Ectodermal cell (in vitro differentiated cells): ENCODE data around the gene MCFD2.

Experiments
- H3K27ac ChIP-seq: 2 replicates; pipeline ENCODE4 v1.7.0; 2013; ENCODE audit warnings: mild to moderate bottlenecking, low read depth, low read length; ENCODE audit not compliant: insufficient read depth, poor library complexity, severe bottlenecking
- H3K27me3 ChIP-seq: 2 replicates; pipeline ENCODE4 v1.7.0; 2013; ENCODE audit warnings: mild to moderate bottlenecking, low read length; ENCODE audit not compliant: insufficient read depth, control insufficient read depth, poor library complexity, severe bottlenecking
- H3K36me3 ChIP-seq: one replicate; pipeline ENCODE4 v1.7.0; 2013; ENCODE audit warnings: low read length; ENCODE audit not compliant: control insufficient read depth, insufficient read depth
- H3K4me1 ChIP-seq: one replicate; pipeline ENCODE4 v1.7.0; 2013; ENCODE audit warnings: low read length; ENCODE audit not compliant: control insufficient read depth, insufficient read depth
- H3K4me3 ChIP-seq: 2 replicates; pipeline ENCODE4 v1.7.0; 2013; ENCODE audit warnings: low read depth, low read length, control low read depth; ENCODE audit not compliant: insufficient read depth
- H3K9me3 ChIP-seq: 2 replicates; pipeline ENCODE4 v1.7.0; 2013; ENCODE audit warnings: mild to moderate bottlenecking, low read length, moderate library complexity; ENCODE audit not compliant: control insufficient read depth
- WGBS, 2 experiments: methylation state at CpG; one replicate each; pipeline ENCODE4 v1.1.7; 2013; ENCODE audit warnings: missing lambda C conversion rate in 2 of 2; 5-methylcytosine and 5-hydroxymethylcytosine counted together

The MCFD2 gene

DNA sequence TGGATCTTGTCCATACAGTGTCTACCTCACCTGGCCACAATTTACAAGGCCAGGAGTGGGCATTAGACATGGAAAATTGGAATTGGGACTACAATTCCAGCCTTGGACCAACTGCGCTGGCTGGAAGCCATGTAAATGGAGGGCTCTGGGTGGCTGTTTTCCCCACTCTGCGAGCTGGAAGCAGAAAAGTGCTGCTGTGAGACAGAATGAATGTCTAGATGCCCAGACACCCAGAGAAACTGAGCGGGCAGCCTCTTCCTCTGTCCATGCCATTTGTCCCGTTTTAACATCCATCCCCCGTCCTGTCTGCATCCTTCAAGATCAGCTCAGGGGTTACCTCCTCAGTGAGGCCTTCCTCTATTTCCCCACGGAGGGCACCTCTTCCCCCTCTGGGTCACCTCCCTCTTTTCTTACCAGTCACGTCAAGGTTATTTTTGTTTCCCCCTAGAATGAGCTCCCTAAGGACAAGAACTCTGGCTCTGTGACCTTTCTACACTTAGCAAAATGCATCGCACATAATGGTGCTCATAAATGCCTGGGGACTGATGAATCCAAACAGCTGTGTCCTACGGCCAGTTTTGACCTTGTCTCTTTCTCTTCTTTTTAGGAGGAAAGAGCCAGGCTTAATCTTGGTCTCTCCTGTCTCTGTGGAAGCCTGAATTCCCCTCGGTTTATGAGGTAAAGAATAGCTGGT lies 41.2 kb downstream of the MCFD2 start:
- Histone ChIP-seq H3K36me3 (no peaks in the 10 kb centered on the region), H3K4me3 (no peak overlapping the region), H3K27me3 (no peaks in the 10 kb centered on the region), H3K9me3 (no peaks in the 10 kb centered on the region), H3K4me1 (no peaks in the 10 kb centered on the region), H3K27ac (no peak overlapping the region)
- WGBS, 2 experiments, result 91 to 93% methylated on average over 10 of the region's 10 CpGs

GRCh38 chr2:46873604-46874068 lies 42.0 kb downstream of the MCFD2 start:
- H3K27me3 ChIP-seq, result no peaks in the 10 kb centered on the region
- 76 to 83% methylated on average over 5 of the region's 5 CpGs for WGBS, 2 experiments
- no peaks in the 10 kb centered on the region for H3K4me1 ChIP-seq
- no peaks in the 10 kb centered on the region for H3K36me3 ChIP-seq
- H3K27ac ChIP-seq, result no peak overlapping the region
- no peak overlapping the region for H3K4me3 ChIP-seq
- H3K9me3 ChIP-seq, result no peaks in the 10 kb centered on the region

- Histone ChIP-seq H3K4me1 (no peaks in the 10 kb centered on the region), H3K9me3 (no peaks in the 10 kb centered on the region), H3K36me3 (no peaks in the 10 kb centered on the region), H3K27me3 (no peaks in the 10 kb centered on the region), H3K4me3 (no peak overlapping the region), H3K27ac (no peak overlapping the region)
- 91 to 98% methylated on average over 4 of the region's 4 CpGs for WGBS, 2 experiments
These were observed 42.6 kb downstream of the MCFD2 start for GRCh38 chr2:46872902-46873603.

- no peaks in the 10 kb centered on the region for H3K36me3 ChIP-seq
- no peaks in the 10 kb centered on the region for H3K27me3 ChIP-seq
- H3K9me3 ChIP-seq, result no peaks in the 10 kb centered on the region
- no peaks in the 10 kb centered on the region for H3K4me1 ChIP-seq
- H3K27ac ChIP-seq, result no peak overlapping the region
- 96 to 99% methylated on average over 6 of the region's 6 CpGs for WGBS, 2 experiments
- no peak overlapping the region for H3K4me3 ChIP-seq
These were observed 43.6 kb downstream of the MCFD2 start for GRCh38 chr2:46871976-46872381.

GRCh38 chr2:46870051-46870839 lies 45.4 kb downstream of the MCFD2 start:
- Histone ChIP-seq H3K36me3 (no peaks in the 10 kb centered on the region), H3K27me3 (no peaks in the 10 kb centered on the region), H3K27ac (no peak overlapping the region), H3K9me3 (no peaks in the 10 kb centered on the region), H3K4me3 (no peak overlapping the region), H3K4me1 (no peaks in the 10 kb centered on the region)
- 86 to 91% methylated on average over 8 of the region's 8 CpGs for WGBS, 2 experiments

GRCh38 chr2:46869621-46870020 lies 46.0 kb downstream of the MCFD2 start:
- H3K27me3 ChIP-seq, result no peaks in the 10 kb centered on the region
- no peak overlapping the region for H3K4me3 ChIP-seq
- no peaks in the 10 kb centered on the region for H3K36me3 ChIP-seq
- H3K4me1 ChIP-seq, result no peaks in the 10 kb centered on the region
- H3K9me3 ChIP-seq, result no peaks in the 10 kb centered on the region
- no peak overlapping the region for H3K27ac ChIP-seq
- 92 to 94% methylated on average over 3 of the region's 3 CpGs for WGBS, 2 experiments

DNA sequence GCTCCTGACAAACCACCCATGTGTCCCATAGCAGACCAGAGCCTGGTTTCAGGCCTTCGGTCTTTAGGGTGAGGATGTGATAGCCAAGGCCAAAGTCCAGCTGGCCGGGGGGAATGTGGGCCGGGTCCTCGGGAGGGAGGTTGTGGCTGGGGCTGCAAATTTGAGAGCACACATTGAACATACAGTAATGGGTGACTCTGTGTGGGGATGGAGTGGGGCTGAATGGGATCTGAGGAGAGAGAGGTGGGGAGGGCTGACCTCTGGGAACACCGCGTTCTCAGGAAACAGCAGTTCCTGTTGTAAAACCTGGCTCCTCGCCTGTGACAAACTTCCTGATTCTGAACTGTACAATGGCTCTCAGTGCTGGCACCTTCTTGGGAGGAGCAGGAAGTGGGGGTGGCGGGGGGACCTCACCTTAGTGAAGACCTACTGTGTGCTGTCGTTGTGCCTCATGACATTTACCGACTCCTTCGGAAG lies 48.8 kb downstream of the MCFD2 start:
- 93 to 95% methylated on average over 11 of the region's 11 CpGs for WGBS, 2 experiments
- Histone ChIP-seq H3K27me3 (no peaks in the 10 kb centered on the region), H3K27ac (no peak overlapping the region), H3K4me1 (no peaks in the 10 kb centered on the region), H3K36me3 (no peaks in the 10 kb centered on the region), H3K4me3 (no peak overlapping the region), H3K9me3 (no peaks in the 10 kb centered on the region)

DNA sequence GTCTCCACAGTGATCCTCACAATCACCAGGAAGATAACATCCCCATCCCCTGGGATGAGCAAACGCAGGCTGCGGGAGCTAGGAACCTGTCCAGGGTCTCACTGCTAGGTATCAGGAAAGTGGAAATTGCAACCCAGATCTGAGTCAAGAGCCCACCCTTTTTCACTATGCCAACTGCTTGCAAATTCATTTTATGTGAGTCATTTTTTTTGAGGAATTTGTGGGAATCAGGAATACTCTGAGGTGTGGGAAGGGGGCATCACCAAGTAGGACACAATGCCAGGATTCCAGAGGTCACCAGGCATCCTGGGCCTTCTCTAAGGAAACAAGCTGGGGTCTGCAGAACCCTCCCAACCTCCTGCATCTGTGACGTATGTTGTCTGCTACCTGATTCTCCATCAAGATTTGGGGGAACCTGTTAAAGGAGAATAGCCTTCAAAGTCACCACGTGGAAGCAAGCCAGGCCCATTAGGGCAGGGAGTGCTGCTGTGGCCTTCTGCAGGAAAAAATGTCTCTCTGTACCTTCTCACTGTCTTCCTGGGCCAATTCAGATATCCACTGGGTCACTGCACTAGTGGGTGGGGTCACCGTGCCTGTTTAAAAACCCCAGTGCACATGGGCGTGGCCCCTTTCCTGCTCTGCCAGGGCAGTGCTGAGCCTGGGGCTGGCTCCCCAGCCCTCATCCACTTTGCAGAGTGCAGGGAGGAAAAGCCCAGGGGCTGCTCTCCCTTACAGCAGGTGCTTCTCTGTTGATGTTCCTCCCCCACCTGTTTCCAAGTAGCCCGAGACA lies 50.2 kb downstream of the MCFD2 start:
- Histone ChIP-seq H3K27me3 (no peaks in the 10 kb centered on the region), H3K27ac (no peak overlapping the region), H3K9me3 (no peaks in the 10 kb centered on the region), H3K36me3 (no peaks in the 10 kb centered on the region), H3K4me1 (no peaks in the 10 kb centered on the region), H3K4me3 (no peak overlapping the region)
- 96 to 97% methylated on average over 7 of the region's 7 CpGs for WGBS, 2 experiments

- no peak overlapping the region for H3K4me3 ChIP-seq
- H3K27me3 ChIP-seq, result no peaks in the 10 kb centered on the region
- 83 to 91% methylated on average over 1 of the region's 1 CpG for WGBS, 2 experiments
- H3K9me3 ChIP-seq, result no peaks in the 10 kb centered on the region
- H3K36me3 ChIP-seq, result no peaks in the 10 kb centered on the region
- peaks cover 7% of the 10 kb centered on the region for H3K4me1 ChIP-seq
- H3K27ac ChIP-seq, result no peak overlapping the region
These were observed 51.7 kb downstream of the MCFD2 start for GRCh38 chr2:46863882-46864281.
